Measurements from ENCODE around the gene SORCS2. TPM values are rescaled to one million over a fixed set of nuclear protein-coding genes. Genes with fewer than 3 reads are reported as not detected.

Gene SORCS2
- total RNA-seq, 1 donor from 2014 or later: 13.4 TPM

- Mint-ChIP-seq H3K27me3 (peaks cover 9% of the 10 kb centered on the region), H3K27ac (no peak overlapping the region), H3K4me1 (ENCODE audit: unreplicated experiment) (peaks cover 38% of the 10 kb centered on the region), H3K4me3 (no peak overlapping the region), H3K9me3 (no peaks in the 10 kb centered on the region), H3K36me3 (no peaks in the 10 kb centered on the region)
- DNase-seq (ENCODE audit: extremely low spot score, unreplicated experiment): no peak
- no peak for TF ChIP-seq CTCF (conservative IDR thresholded peaks at IDR 0.05)
Measured at GRCh38 chr4:7486101-7486500, 293.8 kb downstream of the SORCS2 start.

- TF ChIP-seq CTCF (conservative IDR thresholded peaks at IDR 0.05): no peak
- Mint-ChIP-seq H3K27ac (no peak overlapping the region), H3K36me3 (no peaks in the 10 kb centered on the region), H3K4me3 (no peak overlapping the region), H3K9me3 (no peaks in the 10 kb centered on the region), H3K27me3 (peaks cover 9% of the 10 kb centered on the region), H3K4me1 (ENCODE audit: unreplicated experiment) (peaks cover 38% of the 10 kb centered on the region)
- no peak for DNase-seq (ENCODE audit: extremely low spot score, unreplicated experiment)
Measured at GRCh38 chr4:7487502-7487901, 295.2 kb downstream of the SORCS2 start.

GRCh38 chr4:7487998-7488671 lies 295.8 kb downstream of the SORCS2 start:
- Mint-ChIP-seq H3K27ac (no peak overlapping the region), H3K27me3 (peaks cover 9% of the 10 kb centered on the region), H3K9me3 (no peaks in the 10 kb centered on the region), H3K4me3 (no peak overlapping the region), H3K4me1 (ENCODE audit: unreplicated experiment) (peaks cover 38% of the 10 kb centered on the region), H3K36me3 (no peaks in the 10 kb centered on the region)
- no peak for TF ChIP-seq CTCF (conservative IDR thresholded peaks at IDR 0.05)
- DNase-seq (ENCODE audit: extremely low spot score, unreplicated experiment): no peak

GRCh38 chr4:7491915-7492314 lies 299.6 kb downstream of the SORCS2 start:
- H3K27ac Mint-ChIP-seq: no peak overlapping the region

GRCh38 chr4:7498446-7499200 lies 306.3 kb downstream of the SORCS2 start:
- H3K27me3 Mint-ChIP-seq: peaks cover 3% of the 10 kb centered on the region
- no peaks in the 10 kb centered on the region for H3K9me3 Mint-ChIP-seq
- H3K4me3 Mint-ChIP-seq: no peak overlapping the region
- no peak overlapping the region for H3K27ac Mint-ChIP-seq
- H3K4me1 Mint-ChIP-seq (ENCODE audit: unreplicated experiment): peaks cover 4% of the 10 kb centered on the region
- no peak for TF ChIP-seq CTCF (conservative IDR thresholded peaks at IDR 0.05)
- no peak for DNase-seq (ENCODE audit: extremely low spot score, unreplicated experiment)
- H3K36me3 Mint-ChIP-seq: no peaks in the 10 kb centered on the region

More at GRCh38 chr4:7491915-7492314, 299.6 kb downstream of the SORCS2 start:
- H3K27me3 Mint-ChIP-seq: peaks cover 9% of the 10 kb centered on the region
- H3K4me3 Mint-ChIP-seq: no peak overlapping the region
- no peak for TF ChIP-seq CTCF (conservative IDR thresholded peaks at IDR 0.05)
- no peaks in the 10 kb centered on the region for H3K36me3 Mint-ChIP-seq
- DNase-seq (ENCODE audit: extremely low spot score, unreplicated experiment): no peak
- no peaks in the 10 kb centered on the region for H3K9me3 Mint-ChIP-seq
- H3K4me1 Mint-ChIP-seq (ENCODE audit: unreplicated experiment): peaks cover 22% of the 10 kb centered on the region
